RPMI8226 (cell line): ENCODE results near the gene GLIS1.

Experiments
- DNase-seq: peaks from one replicate; pipeline ENCODE4 v3.0.0-alpha.2; 2015

The GLIS1 gene

DNA sequence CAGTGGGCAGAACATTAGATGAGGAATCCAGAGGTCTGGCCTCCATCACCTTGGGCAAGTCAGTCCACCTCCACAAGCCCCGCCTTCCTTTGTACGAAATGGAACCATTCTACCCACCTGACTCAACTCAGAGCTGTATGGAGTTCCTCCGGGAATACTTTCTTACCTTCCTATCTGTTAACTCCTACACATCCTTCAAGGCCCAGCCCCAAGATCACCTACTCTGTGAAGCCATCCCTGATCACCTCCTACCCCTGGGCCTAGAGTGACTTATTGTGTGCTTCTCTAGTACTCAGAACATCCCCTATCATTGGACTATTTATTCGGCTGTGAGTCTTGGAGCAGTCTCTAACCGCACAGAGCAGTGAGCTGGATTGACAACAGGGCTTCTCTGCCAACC is 66.7 kb downstream of the GLIS1 start:
- no peak for DNase-seq

GRCh38 chr1:53669621-53670191 is 69.3 kb downstream of the GLIS1 start:
- DNase-seq, result no peak

DNA sequence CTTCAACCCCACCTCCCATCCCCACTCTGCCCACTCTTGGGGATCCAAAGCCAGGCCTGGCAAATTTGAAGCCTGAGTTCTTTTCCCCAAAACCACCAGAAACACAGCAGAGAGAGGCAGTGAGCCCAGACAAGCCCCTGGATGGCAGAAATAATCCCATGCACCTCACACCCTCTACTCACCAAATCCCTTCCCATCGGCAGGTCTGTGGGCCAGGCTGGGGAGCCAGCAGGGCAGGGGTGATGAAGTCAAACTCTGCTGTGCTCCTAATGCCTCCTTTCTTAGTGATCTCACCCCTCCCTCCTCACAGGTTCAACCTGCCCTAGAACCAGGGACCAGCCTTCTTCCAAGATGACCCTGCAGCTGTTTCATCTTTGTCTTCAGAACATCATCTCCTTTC is 72.4 kb downstream of the GLIS1 start:
- no peak for DNase-seq

GRCh38 chr1:53665996-53666395 is 73.0 kb downstream of the GLIS1 start:
- DNase-seq, result no peak

GRCh38 chr1:53663529-53664300 is 75.2 kb downstream of the GLIS1 start:
- DNase-seq, result no peak

- DNase-seq, result no peak
Measured at GRCh38 chr1:53662951-53663350, 76.0 kb downstream of the GLIS1 start.

DNA sequence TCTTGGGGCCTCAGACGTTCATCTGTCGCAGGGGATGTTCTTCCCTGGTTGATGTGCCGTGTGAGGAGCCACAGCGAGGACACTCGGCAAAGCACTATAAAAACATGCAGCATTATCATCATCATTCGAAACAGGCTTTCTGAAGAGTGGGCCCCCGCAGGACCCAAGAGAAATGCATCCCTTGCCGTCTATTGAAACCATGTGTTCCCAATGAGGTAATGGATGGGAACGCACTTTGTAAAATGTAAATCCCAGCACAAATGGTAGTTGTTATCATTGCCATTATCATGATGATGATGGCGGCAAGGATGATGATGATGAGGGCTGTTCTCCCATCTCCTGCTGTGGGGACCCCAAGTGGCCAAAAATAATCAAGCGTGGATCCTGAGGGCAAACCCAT is 76.8 kb downstream of the GLIS1 start:
- no peak for DNase-seq

GRCh38 chr1:53661496-53661895 is 77.5 kb downstream of the GLIS1 start:
- no peak for DNase-seq

DNA sequence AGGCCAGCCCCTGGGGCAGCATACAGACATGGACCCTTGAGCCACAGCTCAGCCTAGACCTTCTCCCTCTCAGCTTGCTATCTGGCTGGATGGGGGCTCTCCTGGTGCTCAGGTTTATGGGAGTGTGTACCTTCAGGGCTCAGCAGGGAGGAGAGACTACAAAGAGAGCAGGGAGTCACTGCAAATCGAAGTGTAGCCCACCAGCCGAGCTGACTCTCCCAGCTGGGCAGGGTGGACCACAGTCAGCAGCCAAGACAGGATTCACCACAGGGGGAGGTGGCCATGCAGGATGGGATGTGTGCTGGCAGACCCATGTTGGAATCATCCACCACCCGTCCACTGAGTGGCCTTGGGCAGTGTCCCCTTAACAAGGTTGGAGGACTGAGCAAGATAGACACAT is 78.3 kb downstream of the GLIS1 start:
- no peak for DNase-seq

DNA sequence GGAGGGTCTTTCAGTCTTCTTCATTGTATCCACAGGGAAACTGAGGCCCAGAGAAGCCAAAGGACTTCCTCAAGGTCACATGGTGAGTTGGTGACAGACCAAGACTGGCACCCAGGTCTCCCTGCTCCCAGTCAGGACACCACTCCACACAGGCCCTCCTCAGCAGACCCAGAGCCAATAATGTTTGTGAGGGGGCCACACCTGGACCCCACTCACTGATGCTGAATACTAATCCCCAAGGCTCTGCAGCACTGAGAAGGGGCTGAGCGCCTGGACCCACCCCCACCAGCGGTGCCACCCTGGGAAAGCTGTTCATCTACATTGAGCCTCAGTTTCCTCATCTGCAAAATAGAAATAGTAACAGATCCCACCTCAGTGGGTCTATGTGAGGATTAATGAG is 79.5 kb downstream of the GLIS1 start:
- no peak for DNase-seq

DNA sequence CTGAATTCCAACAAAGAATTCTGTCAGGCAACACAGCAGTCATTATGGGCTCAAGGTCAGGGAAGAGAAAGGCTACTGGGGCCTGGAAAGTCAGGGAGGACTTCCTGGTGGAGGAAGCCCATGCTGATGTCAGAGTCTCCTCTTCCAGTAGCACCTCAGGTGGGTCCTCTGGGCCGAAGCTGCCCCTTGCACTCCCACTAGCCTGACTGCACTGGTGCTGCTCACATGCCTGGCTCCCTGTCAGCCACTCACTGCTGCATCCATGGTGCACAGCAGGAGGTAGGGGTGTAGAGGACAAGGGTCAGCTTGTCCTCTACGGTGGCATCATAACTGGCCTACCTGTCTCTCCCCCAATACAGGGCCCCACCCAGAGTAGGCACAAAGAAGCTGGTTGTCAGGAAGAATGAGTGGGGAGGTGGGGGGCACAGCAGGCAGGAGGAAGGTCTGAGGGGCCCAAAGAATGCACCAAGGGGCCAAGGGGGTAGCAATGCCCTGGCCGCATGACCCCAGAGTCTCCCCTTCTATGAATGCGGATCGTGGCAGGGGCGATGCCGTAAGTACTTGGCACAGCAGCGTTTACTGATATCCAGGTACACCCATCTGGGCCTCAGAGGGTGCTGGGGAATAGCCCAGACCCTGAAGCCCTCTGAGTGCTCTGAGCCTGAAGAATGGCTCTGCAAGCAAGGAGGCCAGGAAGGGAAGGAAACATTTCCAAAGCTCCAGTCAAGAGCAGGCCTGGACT is 80.3 kb downstream of the GLIS1 start:
- DNase-seq, result no peak

- DNase-seq, result no peak
Measured at GRCh38 chr1:53657891-53658396, 81.0 kb downstream of the GLIS1 start.

DNA sequence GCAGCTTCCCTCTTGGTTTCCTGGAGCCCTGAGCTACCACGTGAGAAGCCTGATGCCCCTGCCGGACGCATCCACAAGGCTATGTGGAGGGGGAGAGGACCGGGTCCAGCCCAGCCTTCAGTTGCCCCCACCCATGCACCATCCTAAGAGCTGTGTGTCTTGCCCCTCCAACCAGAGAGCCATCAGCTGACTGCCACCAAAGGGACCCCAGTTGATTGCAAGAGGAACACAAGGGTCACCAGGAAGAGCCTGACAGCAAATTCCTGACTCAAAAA is 81.5 kb downstream of the GLIS1 start:
- DNase-seq, result no peak

GRCh38 chr1:53656747-53657530 is 82.0 kb downstream of the GLIS1 start:
- DNase-seq, result no peak

GRCh38 chr1:53655931-53656746 is 82.8 kb downstream of the GLIS1 start:
- DNase-seq, result no peak

- DNase-seq, result no peak
Measured at GRCh38 chr1:53654216-53655210, 84.5 kb downstream of the GLIS1 start.

DNA sequence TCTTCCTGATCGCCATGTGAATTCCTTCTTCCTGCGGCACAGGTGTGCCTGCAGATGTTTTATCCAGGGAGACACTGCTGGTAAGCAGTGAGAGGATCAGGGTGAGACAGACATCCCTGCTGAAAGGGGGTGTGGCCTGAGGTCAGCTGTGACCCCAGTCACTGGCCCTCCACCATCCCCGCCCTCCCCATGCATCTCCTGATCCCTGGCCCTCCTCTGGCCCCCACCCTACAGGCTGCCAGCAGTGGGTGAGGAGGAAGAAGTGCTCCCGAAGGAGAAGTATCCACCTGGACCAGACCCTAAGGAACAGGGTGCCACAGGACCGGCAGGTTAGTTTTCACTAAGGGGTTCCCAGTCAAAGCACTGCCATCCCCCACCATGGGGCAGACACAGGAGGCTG is 85.3 kb downstream of the GLIS1 start:
- DNase-seq, result no peak

- no peak for DNase-seq
Measured at GRCh38 chr1:53653200-53653575, 85.8 kb downstream of the GLIS1 start.

DNA sequence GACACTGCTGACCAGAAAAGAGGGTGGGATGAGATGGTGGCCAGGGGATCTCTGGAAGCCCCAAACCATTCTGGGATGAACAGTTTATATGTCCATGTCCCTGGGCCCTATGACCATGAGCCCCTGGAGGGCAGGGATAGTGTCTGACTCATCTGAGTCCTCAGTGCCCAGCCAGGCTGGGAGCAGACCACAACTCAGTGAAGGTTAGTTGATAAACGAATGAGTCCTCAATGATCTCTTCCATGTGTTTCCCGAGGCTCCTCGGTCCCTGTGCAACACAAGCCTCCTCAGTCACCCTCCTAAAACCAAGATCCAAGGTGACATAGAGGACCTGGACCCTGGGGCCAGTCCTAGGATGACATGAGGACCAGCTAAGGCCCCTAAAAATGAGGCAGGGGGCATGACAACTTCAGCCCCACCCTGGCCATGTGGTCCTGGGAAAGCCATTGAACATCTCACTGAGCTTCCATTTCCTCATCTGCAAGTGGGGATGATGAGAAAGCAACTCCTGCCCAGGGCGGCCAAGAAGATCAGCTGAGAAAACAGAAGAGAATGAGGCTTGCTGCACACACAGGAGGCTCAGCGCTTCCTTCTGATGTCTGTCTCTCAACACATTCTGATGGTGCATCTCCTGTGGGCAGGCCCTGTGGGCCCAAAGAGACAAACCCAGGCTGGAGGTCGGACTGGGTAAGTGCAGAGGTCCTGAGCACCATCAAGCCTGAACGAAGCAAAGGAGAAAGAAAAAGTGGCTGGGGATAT is 86.3 kb downstream of the GLIS1 start:
- DNase-seq, result no peak

DNA sequence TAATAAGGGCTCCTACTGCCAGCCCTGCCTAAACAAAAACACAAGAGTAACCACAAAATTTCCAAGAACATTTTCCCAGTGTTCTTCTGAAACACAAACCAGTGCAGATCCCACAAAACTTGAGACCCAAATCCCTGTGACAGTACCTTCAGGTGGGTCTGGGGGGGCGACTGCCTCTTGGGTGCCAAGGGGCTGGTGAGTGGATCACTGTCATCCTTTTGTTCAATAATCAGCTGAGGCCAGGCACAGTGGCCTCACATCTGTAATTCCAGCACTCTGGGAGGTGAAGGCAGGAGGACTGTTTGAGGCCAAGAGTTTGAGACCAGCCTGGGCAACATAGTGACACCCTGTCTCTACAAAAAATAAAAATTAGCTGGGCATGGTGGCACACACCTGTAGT is 87.6 kb downstream of the GLIS1 start:
- DNase-seq, result no peak

DNA sequence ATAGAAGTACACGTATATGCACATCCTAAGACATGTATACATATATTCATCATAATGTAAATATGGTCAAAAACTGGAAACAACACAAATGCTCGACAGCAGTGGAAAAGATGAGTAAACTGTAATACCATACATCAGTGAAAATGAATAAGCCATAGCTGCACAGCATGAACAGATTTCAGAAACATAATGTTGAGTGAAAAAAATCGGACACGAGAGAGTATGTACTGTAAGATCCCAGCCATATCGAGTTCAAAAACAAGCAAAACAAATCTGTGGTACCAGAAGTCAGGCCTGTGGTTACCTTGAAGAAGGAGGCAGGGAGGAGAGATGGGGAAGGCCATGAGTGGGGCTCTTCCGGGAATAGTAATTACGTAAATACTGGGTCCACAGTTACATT is 90.4 kb downstream of the GLIS1 start:
- no peak for DNase-seq
